ENCODE results near the gene CBR4.

Gene CBR4

GRCh38 chr4:169027663-169028062, 17.6 kb upstream of the CBR4 start:
- TF ChIP-seq JUND (IDR thresholded peaks at IDR 0.05; ENCODE audit: low read depth): no peak
- in situ Hi-C loops (cut with HindIII; ENCODE audit: low pct_unique_long_range_greater_than_20kb, low sequenced_read_pairs): no loop called here
- no peak for DNase-seq (ENCODE audit: low read depth in 1 of 2, low spot score in 1 of 2)

- no peak for TF ChIP-seq JUND (IDR thresholded peaks at IDR 0.05; ENCODE audit: low read depth)
- in situ Hi-C loops (cut with HindIII; ENCODE audit: low pct_unique_long_range_greater_than_20kb, low sequenced_read_pairs): no loop called here
- no peak for DNase-seq (ENCODE audit: low read depth in 1 of 2, low spot score in 1 of 2)
Measured at GRCh38 chr4:169025184-169025583, 15.1 kb upstream of the CBR4 start.

GRCh38 chr4:169024762-169025161, 14.7 kb upstream of the CBR4 start:
- DNase-seq (ENCODE audit: low read depth in 1 of 2, low spot score in 1 of 2): peak in 1 of 2 experiments; percentile 46
- TF ChIP-seq JUND (IDR thresholded peaks at IDR 0.05; ENCODE audit: low read depth): no peak
- in situ Hi-C loops (cut with HindIII; ENCODE audit: low pct_unique_long_range_greater_than_20kb, low sequenced_read_pairs): no loop called here

GRCh38 chr4:169018406-169018805, 8.4 kb upstream of the CBR4 start:
- no peak for TF ChIP-seq JUND (IDR thresholded peaks at IDR 0.05; ENCODE audit: low read depth)
- DNase-seq (ENCODE audit: low read depth in 1 of 2, low spot score in 1 of 2): no peak
- in situ Hi-C loops (cut with HindIII; ENCODE audit: low pct_unique_long_range_greater_than_20kb, low sequenced_read_pairs): no loop called here

GRCh38 chr4:169017971-169018370, 7.9 kb upstream of the CBR4 start:
- DNase-seq (ENCODE audit: low read depth in 1 of 2, low spot score in 1 of 2): no peak

GRCh38 chr4:169015186-169015623, 5.2 kb upstream of the CBR4 start:
- in situ Hi-C loops (cut with HindIII; ENCODE audit: low pct_unique_long_range_greater_than_20kb, low sequenced_read_pairs): no loop called here
- peak; percentile 16 to 79 for DNase-seq (ENCODE audit: low read depth in 1 of 2, low spot score in 1 of 2)
- no peak for TF ChIP-seq JUND (IDR thresholded peaks at IDR 0.05; ENCODE audit: low read depth)

More at GRCh38 chr4:169017971-169018370, 7.9 kb upstream of the CBR4 start:
- in situ Hi-C loops (cut with HindIII; ENCODE audit: low pct_unique_long_range_greater_than_20kb, low sequenced_read_pairs): no loop called here
- no peak for TF ChIP-seq JUND (IDR thresholded peaks at IDR 0.05; ENCODE audit: low read depth)

GRCh38 chr4:169014586-169014985, 4.5 kb upstream of the CBR4 start:
- in situ Hi-C loops (cut with HindIII; ENCODE audit: low pct_unique_long_range_greater_than_20kb, low sequenced_read_pairs): no loop called here
- DNase-seq (ENCODE audit: low read depth in 1 of 2, low spot score in 1 of 2): no peak
- TF ChIP-seq JUND (IDR thresholded peaks at IDR 0.05; ENCODE audit: low read depth): peak; percentile 18; the same call in 1 of the 2 replicates

- no peak for TF ChIP-seq JUND (IDR thresholded peaks at IDR 0.05; ENCODE audit: low read depth)
- in situ Hi-C loops (cut with HindIII; ENCODE audit: low pct_unique_long_range_greater_than_20kb, low sequenced_read_pairs): no loop called here
- no peak for DNase-seq (ENCODE audit: low read depth in 1 of 2, low spot score in 1 of 2)
Measured at GRCh38 chr4:169013396-169013795, 3.3 kb upstream of the CBR4 start.

- in situ Hi-C loops (cut with HindIII; ENCODE audit: low pct_unique_long_range_greater_than_20kb, low sequenced_read_pairs): no loop called here
- no peak for TF ChIP-seq JUND (IDR thresholded peaks at IDR 0.05; ENCODE audit: low read depth)
- DNase-seq (ENCODE audit: low read depth in 1 of 2, low spot score in 1 of 2): no peak
Measured at GRCh38 chr4:169012049-169012448, 2.0 kb upstream of the CBR4 start.

GRCh38 chr4:169009286-169010124, 550 bp downstream of the CBR4 start:
- DNase-seq (ENCODE audit: low read depth in 1 of 2, low spot score in 1 of 2): peak in 1 of 2 experiments; percentile 67
- TF ChIP-seq JUND (IDR thresholded peaks at IDR 0.05; ENCODE audit: low read depth): no peak
- in situ Hi-C loops (cut with HindIII; ENCODE audit: low pct_unique_long_range_greater_than_20kb, low sequenced_read_pairs): no loop called here

GRCh38 chr4:169005453-169006099, 4.5 kb downstream of the CBR4 start:
- in situ Hi-C loops (cut with HindIII; ENCODE audit: low pct_unique_long_range_greater_than_20kb, low sequenced_read_pairs): no loop called here
- TF ChIP-seq JUND (IDR thresholded peaks at IDR 0.05; ENCODE audit: low read depth): no peak
- no peak for DNase-seq (ENCODE audit: low read depth in 1 of 2, low spot score in 1 of 2)

GRCh38 chr4:169000315-169000714, 9.7 kb downstream of the CBR4 start:
- no peak for DNase-seq (ENCODE audit: low read depth in 1 of 2, low spot score in 1 of 2)
- TF ChIP-seq JUND (IDR thresholded peaks at IDR 0.05; ENCODE audit: low read depth): no peak
- in situ Hi-C loops (cut with HindIII; ENCODE audit: low pct_unique_long_range_greater_than_20kb, low sequenced_read_pairs): no loop called here

GRCh38 chr4:168999809-169000208, 10.2 kb downstream of the CBR4 start:
- DNase-seq (ENCODE audit: low read depth in 1 of 2, low spot score in 1 of 2): no peak
- TF ChIP-seq JUND (IDR thresholded peaks at IDR 0.05; ENCODE audit: low read depth): no peak
- in situ Hi-C loops (cut with HindIII; ENCODE audit: low pct_unique_long_range_greater_than_20kb, low sequenced_read_pairs): no loop called here

Measured in T47D (cell line).